ENCODE data around the gene SNED1. TPM values are rescaled to one million over a fixed set of nuclear protein-coding genes. Genes with fewer than 3 reads are reported as not detected.
A peak's percentile ranks its signal among the peaks of the same experiment; 100 is the strongest.

The SNED1 gene
- total RNA-seq, 1 experiment from 2014 or later, result 22.0 TPM

DNA sequence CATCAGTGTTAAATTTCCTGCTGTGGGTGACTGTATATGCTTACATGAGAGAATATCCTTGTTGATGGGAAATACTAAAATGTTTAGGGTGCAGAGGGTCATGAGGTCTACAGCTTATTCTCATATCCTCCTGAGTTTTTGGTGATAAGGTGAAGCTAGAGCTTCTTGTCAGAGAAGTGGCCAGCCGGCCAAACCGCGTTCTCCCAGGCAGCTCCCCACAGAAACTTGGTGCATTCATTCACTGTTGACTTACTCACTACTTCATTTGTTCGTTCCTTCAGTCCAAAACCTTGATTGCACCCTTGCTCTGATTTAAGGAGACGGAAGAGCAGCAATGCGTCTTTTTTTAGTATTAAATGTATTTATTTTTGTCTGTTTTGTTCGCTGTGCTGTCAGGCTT, 8.7 kb downstream of the SNED1 start:
- Mint-ChIP-seq H3K36me3 (ENCODE audit: insufficient read depth, unreplicated experiment) (peaks cover 16% of the 10 kb centered on the region), H3K27me3 (ENCODE audit: insufficient read depth, unreplicated experiment) (no peaks in the 10 kb centered on the region), H3K4me3 (ENCODE audit: unreplicated experiment) (no peak overlapping the region), H3K9me3 (ENCODE audit: unreplicated experiment) (peaks cover 19% of the 10 kb centered on the region), H3K27ac (ENCODE audit: low read depth, unreplicated experiment) (no peak overlapping the region), H3K4me1 (ENCODE audit: insufficient read depth, unreplicated experiment) (peaks cover 12% of the 10 kb centered on the region)
- DNase-seq (ENCODE audit: unreplicated experiment), result no peak
- ChIA-PET CTCF (no interaction called here), POLR2A (interaction anchor here (1.5 kb wide), 1 partner anchor 34 kb away, joined by 3 read pairs; no protein-coding TSS in a partner anchor)
- no TSS peak for BruUV-seq (replicated peaks)
- TF ChIP-seq, protein P1, sequence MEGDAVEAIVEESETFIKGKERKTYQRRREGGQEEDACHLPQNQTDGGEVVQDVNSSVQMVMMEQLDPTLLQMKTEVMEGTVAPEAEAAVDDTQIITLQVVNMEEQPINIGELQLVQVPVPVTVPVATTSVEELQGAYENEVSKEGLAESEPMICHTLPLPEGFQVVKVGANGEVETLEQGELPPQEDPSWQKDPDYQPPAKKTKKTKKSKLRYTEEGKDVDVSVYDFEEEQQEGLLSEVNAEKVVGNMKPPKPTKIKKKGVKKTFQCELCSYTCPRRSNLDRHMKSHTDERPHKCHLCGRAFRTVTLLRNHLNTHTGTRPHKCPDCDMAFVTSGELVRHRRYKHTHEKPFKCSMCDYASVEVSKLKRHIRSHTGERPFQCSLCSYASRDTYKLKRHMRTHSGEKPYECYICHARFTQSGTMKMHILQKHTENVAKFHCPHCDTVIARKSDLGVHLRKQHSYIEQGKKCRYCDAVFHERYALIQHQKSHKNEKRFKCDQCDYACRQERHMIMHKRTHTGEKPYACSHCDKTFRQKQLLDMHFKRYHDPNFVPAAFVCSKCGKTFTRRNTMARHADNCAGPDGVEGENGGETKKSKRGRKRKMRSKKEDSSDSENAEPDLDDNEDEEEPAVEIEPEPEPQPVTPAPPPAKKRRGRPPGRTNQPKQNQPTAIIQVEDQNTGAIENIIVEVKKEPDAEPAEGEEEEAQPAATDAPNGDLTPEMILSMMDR (IDR thresholded peaks at IDR 0.05; ENCODE audit: unreplicated experiment), result no peak
- intact Hi-C loops (cut with micrococcal nuclease), result no loop called here

DNA sequence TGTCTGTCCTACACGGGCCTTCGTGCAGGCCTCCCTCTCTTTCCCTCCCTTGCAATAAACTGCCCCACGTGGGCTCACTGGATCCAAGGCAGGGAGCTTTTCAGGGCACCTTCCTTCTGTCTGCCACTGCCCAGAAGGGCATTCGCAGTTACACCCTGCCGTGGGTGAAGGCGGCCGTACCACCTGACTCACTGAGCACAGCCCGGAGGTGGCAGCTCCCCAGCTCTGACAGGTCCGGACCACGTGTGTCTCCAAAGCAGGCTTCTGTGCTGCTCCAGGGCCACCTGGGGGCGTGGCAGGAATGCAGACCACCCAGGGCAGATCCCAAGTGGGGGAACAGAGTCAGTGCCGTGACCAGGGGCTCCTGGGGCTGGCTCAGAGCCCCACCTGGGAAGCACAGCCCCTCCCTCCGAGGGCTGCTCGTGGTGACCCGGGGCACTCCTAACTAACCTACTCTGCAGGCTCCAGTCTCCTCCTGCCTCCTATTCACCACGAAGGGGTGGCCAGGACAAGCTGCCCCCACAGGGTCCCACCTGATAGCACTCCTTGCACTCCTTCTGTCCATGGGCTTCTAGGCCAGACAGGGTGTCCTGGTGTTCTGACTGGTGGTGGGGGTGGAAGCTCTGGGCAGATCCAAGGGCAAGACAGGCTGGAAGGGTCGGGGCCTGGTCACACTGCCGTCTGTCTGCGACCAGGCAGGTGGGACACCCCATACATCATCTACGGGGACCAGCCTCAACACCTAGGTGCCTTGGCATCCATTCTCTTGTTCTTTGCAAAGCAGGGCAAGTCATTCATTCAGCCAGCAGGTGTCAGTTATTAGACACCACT, 9.7 kb downstream of the SNED1 start:
- Mint-ChIP-seq H3K27me3 (ENCODE audit: insufficient read depth, unreplicated experiment) (no peaks in the 10 kb centered on the region), H3K4me3 (ENCODE audit: unreplicated experiment) (no peak overlapping the region), H3K27ac (ENCODE audit: low read depth, unreplicated experiment) (no peak overlapping the region), H3K4me1 (ENCODE audit: insufficient read depth, unreplicated experiment) (peaks cover 12% of the 10 kb centered on the region), H3K9me3 (ENCODE audit: unreplicated experiment) (peaks cover 19% of the 10 kb centered on the region), H3K36me3 (ENCODE audit: insufficient read depth, unreplicated experiment) (peaks cover 16% of the 10 kb centered on the region)
- no peak for DNase-seq (ENCODE audit: unreplicated experiment)
- no TSS peak for BruUV-seq (replicated peaks)
- CTCF ChIA-PET, result interaction anchor here (0.7 to 1.0 kb wide), 2 partner anchors 58 to 164 kb away, joined by 4 read pairs; no protein-coding TSS in a partner anchor
- TF ChIP-seq, protein P1 (IDR thresholded peaks at IDR 0.05; ENCODE audit: unreplicated experiment), result no peak
- POLR2A ChIA-PET, result interaction anchor here (0.6 to 1.5 kb wide), 3 partner anchors 35 to 587 kb away, joined by 3 to 4 read pairs (median 3); no protein-coding TSS in a partner anchor
- intact Hi-C loops (cut with micrococcal nuclease), result no loop called here

DNA sequence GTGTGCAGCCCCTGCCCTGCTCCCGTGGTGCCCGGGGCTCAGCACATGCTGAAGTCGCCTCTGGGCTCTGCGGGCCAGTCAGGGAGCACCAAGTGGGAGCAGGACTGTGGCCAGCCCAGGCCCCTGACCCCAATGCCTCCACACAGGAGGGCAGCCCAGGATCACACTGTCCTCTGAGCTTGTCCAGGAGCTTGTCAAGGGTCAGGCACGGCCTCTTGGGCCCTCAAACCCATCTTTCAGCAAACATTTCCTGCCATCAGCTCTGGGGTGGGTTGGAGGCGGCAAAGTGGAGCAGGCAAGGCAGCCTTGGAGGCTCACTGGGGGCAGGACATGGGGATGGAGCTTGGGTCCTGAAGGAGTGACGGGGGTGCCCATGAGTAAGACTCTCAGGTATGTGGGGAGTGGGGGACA, 10.3 kb downstream of the SNED1 start:
- CTCF ChIA-PET, result interaction anchor here (0.7 to 1.0 kb wide), 3 partner anchors 57 to 165 kb away, joined by 3 to 4 read pairs (median 4); no protein-coding TSS in a partner anchor
- no TSS peak for BruUV-seq (replicated peaks)
- peak overlapping the region; percentile 52 for H3K27ac Mint-ChIP-seq (ENCODE audit: low read depth, unreplicated experiment)

DNA sequence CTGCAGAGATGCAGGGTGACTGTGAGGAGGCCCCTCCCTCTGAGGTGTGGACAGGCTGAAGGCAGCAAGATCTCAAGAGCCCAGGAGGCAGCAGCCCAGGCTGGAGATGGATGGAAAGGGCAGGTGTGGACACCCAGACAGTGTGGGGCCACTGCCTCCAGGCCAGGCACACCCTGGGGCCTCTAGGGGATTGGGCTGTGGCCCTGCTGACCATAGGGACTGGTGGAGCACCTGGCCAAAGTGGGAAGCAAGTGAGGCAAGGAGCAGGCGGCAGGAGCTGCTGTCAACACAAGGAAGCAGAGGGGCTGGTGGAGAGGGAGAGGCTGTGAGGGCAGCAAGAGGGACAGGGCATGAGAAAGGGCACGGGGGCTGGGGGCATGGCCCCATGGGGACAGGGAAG, 10.8 kb downstream of the SNED1 start:
- peak overlapping the region; percentile 60 for H3K4me3 Mint-ChIP-seq (ENCODE audit: unreplicated experiment)
- H3K4me1 Mint-ChIP-seq (ENCODE audit: insufficient read depth, unreplicated experiment), result peaks cover 12% of the 10 kb centered on the region
- DNase-seq (ENCODE audit: unreplicated experiment), result no peak
- no peaks in the 10 kb centered on the region for H3K27me3 Mint-ChIP-seq (ENCODE audit: insufficient read depth, unreplicated experiment)
- TF ChIP-seq, protein P1 (IDR thresholded peaks at IDR 0.05; ENCODE audit: unreplicated experiment), result no peak
- POLR2A ChIA-PET, result interaction anchor here (0.6 to 2.1 kb wide), 9 partner anchors 13 to 423 kb away, joined by 3 to 11 read pairs (median 5); partner anchors contain the start of genes CAPN10 and MTERF4
- H3K36me3 Mint-ChIP-seq (ENCODE audit: insufficient read depth, unreplicated experiment), result peaks cover 6% of the 10 kb centered on the region
- peaks cover 13% of the 10 kb centered on the region for H3K9me3 Mint-ChIP-seq (ENCODE audit: unreplicated experiment)
- CTCF ChIA-PET, result interaction anchor here (0.8 to 1.0 kb wide), 2 partner anchors 51 to 95 kb away, joined by 3 read pairs; no protein-coding TSS in a partner anchor
- intact Hi-C loops (cut with micrococcal nuclease), result no loop called here
- peak overlapping the region; percentile 52 for H3K27ac Mint-ChIP-seq (ENCODE audit: low read depth, unreplicated experiment)
- BruUV-seq (replicated peaks), result no TSS peak

More for the DNA sequence above, 10.3 kb downstream of the SNED1 start:
- intact Hi-C loops (cut with micrococcal nuclease), result no loop called here
- H3K9me3 Mint-ChIP-seq (ENCODE audit: unreplicated experiment), result peaks cover 16% of the 10 kb centered on the region
- no peak for DNase-seq (ENCODE audit: unreplicated experiment)
- peaks cover 12% of the 10 kb centered on the region for H3K4me1 Mint-ChIP-seq (ENCODE audit: insufficient read depth, unreplicated experiment)
- POLR2A ChIA-PET, result interaction anchor here (0.6 to 2.1 kb wide), 3 partner anchors 93 to 586 kb away, joined by 3 to 11 read pairs (median 4); partner anchors contain the start of gene MTERF4
- peaks cover 10% of the 10 kb centered on the region for H3K36me3 Mint-ChIP-seq (ENCODE audit: insufficient read depth, unreplicated experiment)
- peak overlapping the region; percentile 60 for H3K4me3 Mint-ChIP-seq (ENCODE audit: unreplicated experiment)
- H3K27me3 Mint-ChIP-seq (ENCODE audit: insufficient read depth, unreplicated experiment), result no peaks in the 10 kb centered on the region
- TF ChIP-seq, protein P1 (IDR thresholded peaks at IDR 0.05; ENCODE audit: unreplicated experiment), result no peak

Measured in MCF 10A (cell line).